Measurements from ENCODE around the gene KLHL29.

KLHL29 gene

GRCh38 chr2:23376075-23376474, 8.9 kb upstream of the KLHL29 start:
- TF ChIP-seq ZBTB7A (IDR thresholded peaks at IDR 0.05; ENCODE audit: low read depth) (no peak), TEAD4 (IDR thresholded peaks at IDR 0.05) (no peak), MAX (IDR thresholded peaks at IDR 0.05) (no peak), YY1 (IDR thresholded peaks at IDR 0.05; ENCODE audit: low read depth) (no peak), FOXM1 (IDR thresholded peaks at IDR 0.05; ENCODE audit: borderline replicate concordance, low read depth) (no peak), TAF1 (IDR thresholded peaks at IDR 0.05; ENCODE audit: low read depth) (no peak), TCF12 (IDR thresholded peaks at IDR 0.05; ENCODE audit: low read depth) (no peak), CEBPB (IDR thresholded peaks at IDR 0.05) (no peak), EP300 (IDR thresholded peaks at IDR 0.05; ENCODE audit: borderline replicate concordance) (no peak), NFIC (IDR thresholded peaks at IDR 0.05) (no peak), USF1 (IDR thresholded peaks at IDR 0.05) (no peak), REST (IDR thresholded peaks at IDR 0.05; ENCODE audit: low read depth) (no peak), CREB1 (IDR thresholded peaks at IDR 0.05; ENCODE audit: low read depth) (no peak), RAD21 (IDR thresholded peaks at IDR 0.05; ENCODE audit: low read depth) (no peak), EGR1 (IDR thresholded peaks at IDR 0.05) (no peak)

GRCh38 chr2:23376972-23377371, 8.0 kb upstream of the KLHL29 start:
- TF ChIP-seq MAX (IDR thresholded peaks at IDR 0.05) (no peak), RAD21 (IDR thresholded peaks at IDR 0.05; ENCODE audit: low read depth) (no peak), USF1 (IDR thresholded peaks at IDR 0.05) (no peak), REST (IDR thresholded peaks at IDR 0.05; ENCODE audit: low read depth) (no peak), TEAD4 (IDR thresholded peaks at IDR 0.05) (no peak), EP300 (IDR thresholded peaks at IDR 0.05; ENCODE audit: borderline replicate concordance) (no peak), EGR1 (IDR thresholded peaks at IDR 0.05) (no peak), TAF1 (IDR thresholded peaks at IDR 0.05; ENCODE audit: low read depth) (no peak), YY1 (IDR thresholded peaks at IDR 0.05; ENCODE audit: low read depth) (no peak), NFIC (IDR thresholded peaks at IDR 0.05) (no peak), CREB1 (IDR thresholded peaks at IDR 0.05; ENCODE audit: low read depth) (no peak), ZBTB7A (IDR thresholded peaks at IDR 0.05; ENCODE audit: low read depth) (no peak), CEBPB (IDR thresholded peaks at IDR 0.05) (no peak), FOXM1 (IDR thresholded peaks at IDR 0.05; ENCODE audit: borderline replicate concordance, low read depth) (no peak), TCF12 (IDR thresholded peaks at IDR 0.05; ENCODE audit: low read depth) (no peak)

- TF ChIP-seq ZBTB7A (IDR thresholded peaks at IDR 0.05; ENCODE audit: low read depth) (no peak), EP300 (IDR thresholded peaks at IDR 0.05; ENCODE audit: borderline replicate concordance) (no peak), TEAD4 (IDR thresholded peaks at IDR 0.05) (no peak), CEBPB (IDR thresholded peaks at IDR 0.05) (no peak), RAD21 (IDR thresholded peaks at IDR 0.05; ENCODE audit: low read depth) (no peak), TCF12 (IDR thresholded peaks at IDR 0.05; ENCODE audit: low read depth) (no peak), MAX (IDR thresholded peaks at IDR 0.05) (no peak), EGR1 (IDR thresholded peaks at IDR 0.05) (no peak), REST (IDR thresholded peaks at IDR 0.05; ENCODE audit: low read depth) (no peak), FOXM1 (IDR thresholded peaks at IDR 0.05; ENCODE audit: borderline replicate concordance, low read depth) (no peak), TAF1 (IDR thresholded peaks at IDR 0.05; ENCODE audit: low read depth) (no peak), USF1 (IDR thresholded peaks at IDR 0.05) (no peak), CREB1 (IDR thresholded peaks at IDR 0.05; ENCODE audit: low read depth) (no peak), YY1 (IDR thresholded peaks at IDR 0.05; ENCODE audit: low read depth) (no peak)
Observed at GRCh38 chr2:23377771-23378170, 7.2 kb upstream of the KLHL29 start.

All from Ishikawa (cell line).